ENCODE data around the gene TCP11X2. TPM values are rescaled to one million over a fixed set of nuclear protein-coding genes. Genes with fewer than 3 reads are reported as not detected.
A peak's percentile ranks its signal among the peaks of the same experiment; 100 is the strongest.
"Not testable (repeated sequence)": the region's sequence is repeated elsewhere in the genome, so short reads cannot be mapped to it uniquely, and the experiment has no call there.

Gene TCP11X2
- polyA plus RNA-seq = under 1 TPM in 1 of 4 donors, not detected in 3; 0.18 TPM
- long read RNA-seq, donor 1 = 0 reads
- long read RNA-seq, donor 2 = 0 reads
- long read RNA-seq, donor 3 = 0 reads
- long read RNA-seq, donor 4 = 0 reads
- long read RNA-seq, donor 5 = 0 reads
- long read RNA-seq, donor 6 = 0 reads
- long read RNA-seq, donor 7 = 0 reads
- long read RNA-seq, donor 8 = 0 reads
- long read RNA-seq, donor 9 = 0 reads
- long read RNA-seq, donor 10 = 0 reads

GRCh38 chrX:102471762-102472220 is at the start of gene TCP11X2:
Gene TCP11X2, minus strand, starts transcription at chrX:102471812.
- not testable (repeated sequence) for H3K36me3 ChIP-seq (ENCODE audit: control insufficient read depth in 3 of 3, insufficient read depth in 2 of 3, low read depth in 1 of 3, low read length in 3 of 3); H3K4me3 ChIP-seq (ENCODE audit: low read depth in 1 of 3, low read length in 3 of 3); H3K9me3 ChIP-seq (ENCODE audit: control insufficient read depth in 2 of 2, insufficient read depth in 1 of 2, low read depth in 1 of 2, low read length in 1 of 2); H3K4me1 ChIP-seq (ENCODE audit: control insufficient read depth in 3 of 3, insufficient read depth in 2 of 3, low read depth in 1 of 3, low read length in 2 of 3); DNase-seq; FAIRE-seq; H3K27me3 ChIP-seq (ENCODE audit: control insufficient read depth in 3 of 3, insufficient read depth in 3 of 3, low read length in 3 of 3); H3K27ac ChIP-seq (ENCODE audit: low read depth in 1 of 3, low read length in 2 of 3)
- 34 to 53% (median 50%) methylated on average over 5 to 7 of the region's 17 CpGs for WGBS, 3 donors

- Histone ChIP-seq H3K36me3 (ENCODE audit: control insufficient read depth in 3 of 3, insufficient read depth in 2 of 3, low read depth in 1 of 3, low read length in 3 of 3) (no peaks in the 10 kb centered on the region), H3K4me1 (ENCODE audit: control insufficient read depth in 3 of 3, insufficient read depth in 2 of 3, low read depth in 1 of 3, low read length in 2 of 3) (no peaks in the 10 kb centered on the region), H3K27me3 (ENCODE audit: control insufficient read depth in 3 of 3, insufficient read depth in 3 of 3, low read length in 3 of 3) (peaks cover 0 to 13% (median 2%) of the 10 kb centered on the region in 3 donors), H3K9me3 (ENCODE audit: control insufficient read depth in 2 of 2, insufficient read depth in 1 of 2, low read depth in 1 of 2, low read length in 1 of 2) (no peaks in the 10 kb centered on the region), H3K4me3 (ENCODE audit: low read depth in 1 of 3, low read length in 3 of 3) (no peak overlapping the region), H3K27ac (ENCODE audit: low read depth in 1 of 3, low read length in 2 of 3) (no peak overlapping the region)
- WGBS, 3 donors = 39 to 48% (median 42%) methylated on average over 7 of the region's 7 CpGs
- FAIRE-seq (no peak), DNase-seq (peak in 1 of 2 donors; percentile 3)
Measured at GRCh38 chrX:102517326-102517725, 45.7 kb upstream of the TCP11X2 start.

GRCh38 chrX:102515975-102516941 is 44.6 kb upstream of the TCP11X2 start, which contains the start of gene TMSB15A:
Gene TMSB15A, minus strand, starts transcription at chrX:102516739.
- H3K4me3 ChIP-seq (ENCODE audit: low read depth in 1 of 3, low read length in 3 of 3) = peak within 1 kb of the TSS in 1 of 3 donors; percentile 35
- FAIRE-seq = no peak
- 2 to 39% (median 10%) methylated on average over 17 to 61 of the region's 62 CpGs for WGBS, 3 donors
- H3K27me3 ChIP-seq (ENCODE audit: control insufficient read depth in 3 of 3, insufficient read depth in 3 of 3, low read length in 3 of 3) = peaks cover 0 to 13% (median 2%) of the 10 kb centered on the region in 3 donors
- H3K36me3 ChIP-seq (ENCODE audit: control insufficient read depth in 3 of 3, insufficient read depth in 2 of 3, low read depth in 1 of 3, low read length in 3 of 3) = no peaks in the 10 kb centered on the region
- peak; percentile 29 to 45 for DNase-seq
- H3K9me3 ChIP-seq (ENCODE audit: control insufficient read depth in 2 of 2, insufficient read depth in 1 of 2, low read depth in 1 of 2, low read length in 1 of 2) = no peaks in the 10 kb centered on the region
- no peaks in the 10 kb centered on the region for H3K4me1 ChIP-seq (ENCODE audit: control insufficient read depth in 3 of 3, insufficient read depth in 2 of 3, low read depth in 1 of 3, low read length in 2 of 3)
- peak within 1 kb of the TSS in 1 of 3 donors; percentile 38 for H3K27ac ChIP-seq (ENCODE audit: low read depth in 1 of 3, low read length in 2 of 3)

- Histone ChIP-seq H3K27ac (ENCODE audit: low read depth in 1 of 3, low read length in 2 of 3) (no peak overlapping the region), H3K4me3 (ENCODE audit: low read depth in 1 of 3, low read length in 3 of 3) (no peak overlapping the region), H3K4me1 (ENCODE audit: control insufficient read depth in 3 of 3, insufficient read depth in 2 of 3, low read depth in 1 of 3, low read length in 2 of 3) (no peaks in the 10 kb centered on the region), H3K36me3 (ENCODE audit: control insufficient read depth in 3 of 3, insufficient read depth in 2 of 3, low read depth in 1 of 3, low read length in 3 of 3) (no peaks in the 10 kb centered on the region), H3K9me3 (ENCODE audit: control insufficient read depth in 2 of 2, insufficient read depth in 1 of 2, low read depth in 1 of 2, low read length in 1 of 2) (no peaks in the 10 kb centered on the region), H3K27me3 (ENCODE audit: control insufficient read depth in 3 of 3, insufficient read depth in 3 of 3, low read length in 3 of 3) (peaks cover 0 to 13% (median 2%) of the 10 kb centered on the region in 3 donors)
- WGBS, 3 donors = 71 to 79% (median 73%) methylated on average over 1 of the region's 1 CpG
- no peak for DNase-seq
- FAIRE-seq = no peak
Measured at GRCh38 chrX:102514536-102514935, 42.9 kb upstream of the TCP11X2 start.

GRCh38 chrX:102498732-102499131 is 27.1 kb upstream of the TCP11X2 start:
- no peak overlapping the region for H3K27ac ChIP-seq (ENCODE audit: low read depth in 1 of 3, low read length in 2 of 3)
- H3K27me3 ChIP-seq (ENCODE audit: control insufficient read depth in 3 of 3, insufficient read depth in 3 of 3, low read length in 3 of 3) = no peaks in the 10 kb centered on the region
- no peak for DNase-seq
- peaks cover 0 to 6% of the 10 kb centered on the region in 2 donors for H3K9me3 ChIP-seq (ENCODE audit: control insufficient read depth in 2 of 2, insufficient read depth in 1 of 2, low read depth in 1 of 2, low read length in 1 of 2)
- FAIRE-seq = no peak
- H3K4me3 ChIP-seq (ENCODE audit: low read depth in 1 of 3, low read length in 3 of 3) = no peak overlapping the region
- WGBS, 3 donors = 82 to 97% (median 93%) methylated on average over 2 of the region's 2 CpGs
- H3K36me3 ChIP-seq (ENCODE audit: control insufficient read depth in 3 of 3, insufficient read depth in 2 of 3, low read depth in 1 of 3, low read length in 3 of 3) = no peaks in the 10 kb centered on the region
- no peaks in the 10 kb centered on the region for H3K4me1 ChIP-seq (ENCODE audit: control insufficient read depth in 3 of 3, insufficient read depth in 2 of 3, low read depth in 1 of 3, low read length in 2 of 3)

- FAIRE-seq (no peak), DNase-seq (no peak)
- Histone ChIP-seq H3K36me3 (ENCODE audit: control insufficient read depth in 3 of 3, insufficient read depth in 2 of 3, low read depth in 1 of 3, low read length in 3 of 3) (no peaks in the 10 kb centered on the region), H3K4me1 (ENCODE audit: control insufficient read depth in 3 of 3, insufficient read depth in 2 of 3, low read depth in 1 of 3, low read length in 2 of 3) (no peaks in the 10 kb centered on the region), H3K9me3 (ENCODE audit: control insufficient read depth in 2 of 2, insufficient read depth in 1 of 2, low read depth in 1 of 2, low read length in 1 of 2) (peaks cover 0 to 4% of the 10 kb centered on the region in 2 donors), H3K27me3 (ENCODE audit: control insufficient read depth in 3 of 3, insufficient read depth in 3 of 3, low read length in 3 of 3) (no peaks in the 10 kb centered on the region), H3K4me3 (ENCODE audit: low read depth in 1 of 3, low read length in 3 of 3) (no peak overlapping the region), H3K27ac (ENCODE audit: low read depth in 1 of 3, low read length in 2 of 3) (no peak overlapping the region)
Measured at GRCh38 chrX:102491766-102492165, 20.2 kb upstream of the TCP11X2 start.

- H3K27me3 ChIP-seq (ENCODE audit: control insufficient read depth in 3 of 3, insufficient read depth in 3 of 3, low read length in 3 of 3); H3K4me3 ChIP-seq (ENCODE audit: low read depth in 1 of 3, low read length in 3 of 3); H3K36me3 ChIP-seq (ENCODE audit: control insufficient read depth in 3 of 3, insufficient read depth in 2 of 3, low read depth in 1 of 3, low read length in 3 of 3); H3K27ac ChIP-seq (ENCODE audit: low read depth in 1 of 3, low read length in 2 of 3); H3K9me3 ChIP-seq (ENCODE audit: control insufficient read depth in 2 of 2, insufficient read depth in 1 of 2, low read depth in 1 of 2, low read length in 1 of 2); H3K4me1 ChIP-seq (ENCODE audit: control insufficient read depth in 3 of 3, insufficient read depth in 2 of 3, low read depth in 1 of 3, low read length in 2 of 3); FAIRE-seq; DNase-seq: not testable (repeated sequence)
- 19 to 63% (median 55%) methylated on average over 2 of the region's 5 CpGs for WGBS, 3 donors
Measured at GRCh38 chrX:102478765-102479164, 7.2 kb upstream of the TCP11X2 start.

- not testable (repeated sequence) for H3K27ac ChIP-seq (ENCODE audit: low read depth in 1 of 3, low read length in 2 of 3); FAIRE-seq; H3K4me1 ChIP-seq (ENCODE audit: control insufficient read depth in 3 of 3, insufficient read depth in 2 of 3, low read depth in 1 of 3, low read length in 2 of 3); H3K9me3 ChIP-seq (ENCODE audit: control insufficient read depth in 2 of 2, insufficient read depth in 1 of 2, low read depth in 1 of 2, low read length in 1 of 2); DNase-seq; H3K27me3 ChIP-seq (ENCODE audit: control insufficient read depth in 3 of 3, insufficient read depth in 3 of 3, low read length in 3 of 3); H3K36me3 ChIP-seq (ENCODE audit: control insufficient read depth in 3 of 3, insufficient read depth in 2 of 3, low read depth in 1 of 3, low read length in 3 of 3); H3K4me3 ChIP-seq (ENCODE audit: low read depth in 1 of 3, low read length in 3 of 3)
- WGBS, 3 donors = no CpG with 5 or more reads among the region's 3 CpGs
Measured at GRCh38 chrX:102470215-102470614, 1.4 kb downstream of the TCP11X2 start.

All from small intestine (tissue), 16 donors.